ENCODE data around the gene SLC1A5. TPM values are rescaled to one million over a fixed set of nuclear protein-coding genes. Genes with fewer than 3 reads are reported as not detected.

The SLC1A5 gene
- total RNA-seq, 1 experiment from 2014 or later = 284 TPM

GRCh38 chr19:46760363-46760762, 28.0 kb downstream of the SLC1A5 start:
- ChIA-PET CTCF (interaction anchor here (1.3 kb wide), 1 partner anchor 80 kb away, joined by 3 read pairs; no protein-coding TSS in a partner anchor), RAD21 (ENCODE audit: low non-redundant PET in 1 of 2, low total read pairs in 2 of 2, uncharacterized antibody in 2 of 2, unreplicated experiment in 2 of 2) (no interaction called here), POLR2A (no interaction called here)
- H3K36me3 ChIP-seq (ENCODE audit: control insufficient read depth in 1 of 2, insufficient read depth in 2 of 2, low read length in 2 of 2) = peaks cover 0 to 2% of the 10 kb centered on the region in 2 experiments; a peak in 1 of 4 replicates
- ATAC-seq (no peak), DNase-seq (ENCODE audit: low read depth, low spot score) (no peak)
- no peak overlapping the region for H3K27ac ChIP-seq (ENCODE audit: low read depth, low read length)
- no peaks in the 10 kb centered on the region for H3K27me3 ChIP-seq (ENCODE audit: insufficient read depth, low read length)
- H3K9ac ChIP-seq (ENCODE audit: low read length) = no peak overlapping the region
- H3K9me3 ChIP-seq (ENCODE audit: control insufficient read depth in 1 of 2, insufficient read depth in 1 of 2, low read depth in 1 of 2, low read length in 2 of 2) = no peaks in the 10 kb centered on the region
- no peaks in the 10 kb centered on the region for H4K20me1 ChIP-seq (ENCODE audit: insufficient read depth)
- TF ChIP-seq ZBTB33 (IDR thresholded peaks at IDR 0.05; ENCODE audit: extremely low read depth, insufficient replicate concordance, low read length) = no peak
- no peak for TF ChIP-seq TCF7L2 (IDR thresholded peaks at IDR 0.05; ENCODE audit: borderline replicate concordance, extremely low read depth, insufficient read depth, insufficient read length)
- no peak for TF ChIP-seq REST (IDR thresholded peaks at IDR 0.05; ENCODE audit: low read depth)
- TF ChIP-seq CTCF (IDR thresholded peaks at IDR 0.05 in 2 of 3, conservative IDR thresholded peaks at IDR 0.05 in 1 of 3; ENCODE audit: borderline replicate concordance in 1 of 3, insufficient read depth in 1 of 3, low read depth in 2 of 3, low read length in 2 of 3) = no peak
- TF ChIP-seq POLR2AphosphoS5 (IDR thresholded peaks at IDR 0.05; ENCODE audit: low read depth, low read length) = no peak
- no peak for TF ChIP-seq ELF1 (IDR thresholded peaks at IDR 0.05; ENCODE audit: borderline replicate concordance, low read depth)
- no peak for TF ChIP-seq SP1 (IDR thresholded peaks at IDR 0.05; ENCODE audit: low read depth)
- no peak for TF ChIP-seq POLR2A (IDR thresholded peaks at IDR 0.05; ENCODE audit: borderline replicate concordance, extremely low read depth, insufficient read depth, insufficient read length)
- TF ChIP-seq RAD21 (IDR thresholded peaks at IDR 0.05; ENCODE audit: low read depth) = no peak
- no peak for TF ChIP-seq EGR1 (IDR thresholded peaks at IDR 0.05; ENCODE audit: low read depth)
- TF ChIP-seq CBX3 (IDR thresholded peaks at IDR 0.05; ENCODE audit: low read depth) = no peak
- no peak for TF ChIP-seq MAX (IDR thresholded peaks at IDR 0.05)
- TF ChIP-seq YY1 (IDR thresholded peaks at IDR 0.05; ENCODE audit: extremely low read depth, insufficient replicate concordance, low read depth, low read length) = no peak
- no peak for TF ChIP-seq FOSL1 (IDR thresholded peaks at IDR 0.05; ENCODE audit: low read depth)
- no peaks in the 10 kb centered on the region for H3K79me2 ChIP-seq (ENCODE audit: insufficient read depth, low read length)
- H3K4me3 ChIP-seq (replicated peaks in 1 of 2; ENCODE audit: low read depth in 1 of 2, low read length in 2 of 2) = no peak overlapping the region
- H3K4me2 ChIP-seq (ENCODE audit: low read length) = peak overlapping the region; percentile 50; the same call in 1 of the 2 replicates
- intact Hi-C loops (cut with micrococcal nuclease) = no loop called here
- peaks cover 18 to 28% of the 10 kb centered on the region in 2 experiments for H3K4me1 ChIP-seq (ENCODE audit: control insufficient read depth in 1 of 2, insufficient read depth in 2 of 2, low read length in 2 of 2)
- no peak overlapping the region for H2AFZ ChIP-seq (ENCODE audit: low read depth, low read length, poor library complexity, severe bottlenecking)
- H3K9me2 ChIP-seq (ENCODE audit: insufficient read depth) = no peaks in the 10 kb centered on the region
- BruUV-seq (replicated peaks) = no TSS peak

Data from HCT116 (cell line).